MG63 (cell line): ENCODE data around the gene DIS3L2. TPM values are rescaled to one million over a fixed set of nuclear protein-coding genes. Genes with fewer than 3 reads are reported as not detected.

Source experiments
- DNase-seq: peaks from one replicate; pipeline ENCODE4 v3.0.0-alpha.2; 2020
- H3K27me3 ChIP-seq: fragments of 250-450 bp; sonication (Bioruptor Pico); 2 replicates; pipeline ENCODE4 v1.5.1; 2020; ENCODE audit warnings: mild to moderate bottlenecking, moderate library complexity
- H3K36me3 ChIP-seq: fragments of 250-450 bp; sonication (Bioruptor Pico); 2 replicates; pipeline ENCODE4 v1.5.1; 2020; ENCODE audit warnings: mild to moderate bottlenecking, moderate library complexity
- H3K4me3 ChIP-seq: fragments of 250-450 bp; sonication (Bioruptor Pico); 2 replicates; pipeline ENCODE4 v1.5.1; 2020; ENCODE audit warnings: mild to moderate bottlenecking, moderate library complexity
- H3K9me3 ChIP-seq: fragments of 250-450 bp; sonication (Bioruptor Pico); 2 replicates; pipeline ENCODE4 v1.5.1; 2020; ENCODE audit warnings: mild to moderate bottlenecking, moderate library complexity
- total RNA-seq: library from RNA; depleted of rRNA; stranded (reverse); fragments of >200 nt; shearing (Covaris generic); gene quantifications from 2 replicates; pipeline ENCODE4 v1.2.3, GENCODE V29; 2014; ENCODE audit warnings: low replicate concordance

DIS3L2 gene
- total RNA-seq, 1 experiment from 2014 or later = 17.2 TPM

- H3K4me3 ChIP-seq = no peak overlapping the region
- no peaks in the 10 kb centered on the region for H3K36me3 ChIP-seq
- no peaks in the 10 kb centered on the region for H3K27me3 ChIP-seq
- H3K9me3 ChIP-seq = no peaks in the 10 kb centered on the region
- DNase-seq = no peak
These were observed 269.0 kb downstream of the DIS3L2 start for GRCh38 chr2:232230560-232230959.

DNA sequence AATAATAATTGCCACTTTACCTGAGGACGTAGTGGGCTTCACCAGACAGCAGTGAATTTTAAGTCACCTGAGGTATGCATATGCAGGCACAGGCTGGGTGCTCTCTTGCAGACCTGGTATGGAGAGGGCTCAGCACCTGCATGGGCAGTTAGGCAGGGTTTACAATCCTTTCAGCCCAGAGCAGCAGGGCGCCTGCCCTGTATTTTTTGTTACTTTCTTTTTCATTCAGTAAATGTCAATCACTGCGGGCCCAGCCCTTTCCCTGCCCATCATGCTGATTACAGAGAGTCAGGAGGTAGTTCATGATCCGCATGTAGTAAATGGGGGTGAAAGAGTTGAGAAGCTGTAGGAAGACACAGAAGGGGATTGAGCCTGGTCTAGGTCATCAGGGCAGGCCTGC, 270.0 kb downstream of the DIS3L2 start:
- no peaks in the 10 kb centered on the region for H3K27me3 ChIP-seq
- no peak for DNase-seq
- H3K36me3 ChIP-seq = no peaks in the 10 kb centered on the region
- H3K4me3 ChIP-seq = no peak overlapping the region
- no peaks in the 10 kb centered on the region for H3K9me3 ChIP-seq

DNA sequence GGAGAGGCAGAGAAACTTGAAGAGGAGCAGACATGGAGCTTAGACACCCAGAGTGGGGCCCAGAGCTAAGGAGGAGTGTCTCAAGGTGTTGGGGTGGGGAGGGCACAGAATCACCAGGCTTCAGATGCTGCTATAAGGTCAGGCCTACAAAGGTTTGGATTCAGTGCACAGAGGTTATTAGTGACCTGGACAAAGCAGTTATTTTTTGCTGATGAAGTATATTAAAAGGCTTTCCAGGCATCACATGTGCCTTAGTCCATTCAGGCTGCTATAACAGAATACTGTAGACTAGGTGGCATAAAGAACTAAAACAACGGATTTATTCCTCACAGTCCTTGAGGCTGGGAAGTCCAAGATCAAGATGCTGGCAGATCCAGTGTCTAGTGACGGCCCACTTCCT, 271.4 kb downstream of the DIS3L2 start:
- no peaks in the 10 kb centered on the region for H3K27me3 ChIP-seq
- H3K36me3 ChIP-seq = no peaks in the 10 kb centered on the region
- H3K9me3 ChIP-seq = no peaks in the 10 kb centered on the region
- H3K4me3 ChIP-seq = no peak overlapping the region
- no peak for DNase-seq

GRCh38 chr2:232234922-232235615, 273.6 kb downstream of the DIS3L2 start:
- DNase-seq = no peak
- Histone ChIP-seq H3K36me3 (no peaks in the 10 kb centered on the region; the same call in 1 of the 2 replicates), H3K9me3 (no peaks in the 10 kb centered on the region), H3K27me3 (no peaks in the 10 kb centered on the region), H3K4me3 (no peak overlapping the region)

- H3K9me3 ChIP-seq = no peaks in the 10 kb centered on the region
- H3K4me3 ChIP-seq = no peak overlapping the region
- H3K36me3 ChIP-seq = no peaks in the 10 kb centered on the region; the same call in 1 of the 2 replicates
- no peak for DNase-seq
- no peaks in the 10 kb centered on the region for H3K27me3 ChIP-seq
These were observed 274.2 kb downstream of the DIS3L2 start for GRCh38 chr2:232235716-232236115.

GRCh38 chr2:232236200-232236599, 274.7 kb downstream of the DIS3L2 start:
- H3K4me3 ChIP-seq = no peak overlapping the region
- no peak for DNase-seq
- no peaks in the 10 kb centered on the region for H3K9me3 ChIP-seq
- H3K36me3 ChIP-seq = no peaks in the 10 kb centered on the region; the same call in 1 of the 2 replicates
- H3K27me3 ChIP-seq = no peaks in the 10 kb centered on the region

- H3K4me3 ChIP-seq = no peak overlapping the region
- DNase-seq = no peak
- H3K9me3 ChIP-seq = no peaks in the 10 kb centered on the region
- no peaks in the 10 kb centered on the region; the same call in 1 of the 2 replicates for H3K36me3 ChIP-seq
- H3K27me3 ChIP-seq = no peaks in the 10 kb centered on the region
These were observed 276.0 kb downstream of the DIS3L2 start for GRCh38 chr2:232237464-232237863.

DNA sequence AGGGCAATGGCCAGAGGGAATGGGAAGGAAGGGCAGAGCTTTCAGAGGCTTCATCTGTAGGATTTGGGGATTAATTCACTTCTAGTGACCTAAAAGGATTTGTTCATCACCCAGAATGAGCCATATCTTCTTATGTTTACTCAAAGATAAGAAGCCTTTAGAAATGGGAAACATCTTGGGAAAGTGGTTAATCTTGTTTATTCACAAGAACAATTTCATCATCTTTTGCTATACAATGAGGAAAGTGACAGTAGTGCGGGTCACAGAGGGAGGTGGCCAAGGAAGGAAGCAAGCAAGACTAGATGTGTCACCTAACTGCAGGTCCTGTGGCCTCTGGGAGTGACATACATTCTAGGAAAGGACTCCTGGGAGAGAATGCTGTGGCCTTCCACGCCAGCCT, 276.6 kb downstream of the DIS3L2 start:
- DNase-seq = no peak

DNA sequence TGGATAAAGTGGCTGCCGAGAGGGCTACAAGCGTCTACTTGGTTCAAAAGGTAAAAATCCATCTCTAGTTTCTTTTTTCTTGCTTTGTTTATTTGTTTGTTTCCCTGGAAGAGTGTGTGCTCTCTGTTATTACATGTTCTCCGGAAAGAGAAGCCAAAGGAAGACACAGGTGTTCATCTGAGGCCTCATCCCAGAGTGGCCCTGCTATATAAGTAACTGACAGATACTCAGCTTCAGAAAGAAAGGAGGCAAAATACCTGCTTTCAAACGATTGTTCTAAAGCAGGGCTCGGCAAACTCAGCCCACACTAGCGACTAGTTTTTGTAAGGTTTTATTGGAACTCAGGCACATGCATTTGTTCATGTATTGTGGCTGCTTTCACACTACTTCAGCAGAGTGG, 277.1 kb downstream of the DIS3L2 start:
- Histone ChIP-seq H3K27me3 (no peaks in the 10 kb centered on the region), H3K36me3 (no peaks in the 10 kb centered on the region; the same call in 1 of the 2 replicates), H3K4me3 (no peak overlapping the region), H3K9me3 (no peaks in the 10 kb centered on the region)
- DNase-seq = no peak

More for the DNA sequence above, 276.6 kb downstream of the DIS3L2 start:
- no peaks in the 10 kb centered on the region for H3K27me3 ChIP-seq
- no peaks in the 10 kb centered on the region for H3K9me3 ChIP-seq
- H3K4me3 ChIP-seq = no peak overlapping the region
- H3K36me3 ChIP-seq = no peaks in the 10 kb centered on the region; the same call in 1 of the 2 replicates

DNA sequence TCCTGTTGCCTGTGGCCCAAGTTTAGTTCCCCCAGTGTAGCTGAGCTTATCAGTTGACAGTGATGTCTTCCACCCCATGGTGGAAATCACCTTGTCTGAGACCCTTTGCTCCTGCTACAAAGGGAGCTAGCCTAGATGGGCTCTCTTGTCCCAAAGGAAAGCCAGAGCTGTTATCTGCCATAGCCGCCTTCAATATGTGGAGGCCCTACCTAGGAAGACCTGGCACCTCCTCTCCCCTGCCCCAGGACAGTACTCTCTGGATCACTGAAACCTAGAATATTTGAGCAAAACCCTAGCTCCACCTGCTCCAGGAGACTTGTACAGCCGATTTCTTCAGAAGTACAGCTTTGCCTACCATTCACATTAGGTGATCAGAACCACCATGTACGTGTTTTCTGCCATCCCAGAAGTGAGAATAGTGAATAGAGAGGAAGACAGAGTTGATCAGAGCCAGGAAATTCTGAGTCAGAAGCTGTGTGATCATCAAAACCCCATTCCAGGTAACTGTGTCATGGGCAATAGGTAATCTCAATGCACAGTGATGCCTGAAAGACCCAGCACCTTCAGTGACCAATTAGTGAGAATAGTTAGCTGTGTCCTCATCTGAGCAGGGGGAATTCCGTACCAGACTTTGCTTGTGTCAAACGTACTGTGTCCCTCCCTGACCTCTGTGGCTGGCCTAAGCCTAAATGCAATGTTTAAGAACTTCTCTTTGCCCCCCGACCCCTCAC, 278.6 kb downstream of the DIS3L2 start:
- DNase-seq = no peak
- Histone ChIP-seq H3K9me3 (no peaks in the 10 kb centered on the region), H3K36me3 (no peaks in the 10 kb centered on the region; the same call in 1 of the 2 replicates), H3K4me3 (no peak overlapping the region), H3K27me3 (no peaks in the 10 kb centered on the region)

- Histone ChIP-seq H3K27me3 (no peaks in the 10 kb centered on the region), H3K4me3 (no peak overlapping the region), H3K36me3 (no peaks in the 10 kb centered on the region; the same call in 1 of the 2 replicates), H3K9me3 (no peaks in the 10 kb centered on the region)
- no peak for DNase-seq
These were observed 279.4 kb downstream of the DIS3L2 start for GRCh38 chr2:232240906-232241305.

DNA sequence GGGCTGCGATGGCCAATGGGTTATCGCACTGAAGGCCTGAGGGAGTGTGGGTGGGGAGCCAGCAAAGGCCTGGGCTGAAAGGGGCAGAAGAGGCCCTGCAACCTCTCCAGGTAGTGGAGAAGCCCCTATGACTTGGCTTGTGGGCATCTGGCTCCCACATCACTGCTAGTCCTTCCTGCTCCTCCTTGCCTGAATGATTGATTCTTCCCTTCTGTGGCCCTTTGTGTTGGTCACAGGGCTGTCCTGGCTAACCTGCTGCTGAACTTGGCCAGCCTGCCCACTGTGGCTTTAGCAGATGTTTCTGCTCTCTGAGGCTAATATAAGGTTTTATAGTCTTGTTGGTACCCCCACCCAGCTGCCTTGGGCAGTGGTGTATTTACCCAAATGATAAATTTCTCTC, 280.8 kb downstream of the DIS3L2 start:
- H3K4me3 ChIP-seq = no peak overlapping the region
- no peaks in the 10 kb centered on the region for H3K9me3 ChIP-seq
- no peak for DNase-seq
- H3K27me3 ChIP-seq = no peaks in the 10 kb centered on the region
- H3K36me3 ChIP-seq = no peaks in the 10 kb centered on the region; the same call in 1 of the 2 replicates

DNA sequence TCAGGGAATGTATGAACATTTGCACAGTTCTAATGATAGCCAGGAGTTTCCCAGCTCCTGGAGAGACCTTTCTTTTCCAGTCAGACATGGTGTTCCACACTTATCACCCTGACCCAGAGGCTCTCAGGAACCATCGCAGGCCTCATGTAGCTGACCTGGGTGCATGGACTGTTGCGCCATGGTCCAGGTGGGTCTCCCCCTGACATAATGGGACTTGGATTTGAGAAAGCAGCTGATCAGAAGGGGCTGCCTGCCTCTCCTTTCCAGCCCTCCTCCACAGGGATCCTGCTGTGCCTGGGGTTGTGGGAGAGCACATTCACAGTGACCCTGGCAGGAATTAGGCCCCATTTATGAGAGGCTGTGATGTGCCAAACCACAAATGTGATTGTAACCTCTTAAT, 283.6 kb downstream of the DIS3L2 start:
- DNase-seq = no peak
- H3K9me3 ChIP-seq = no peaks in the 10 kb centered on the region
- H3K4me3 ChIP-seq = no peak overlapping the region
- peaks cover 4% of the 10 kb centered on the region for H3K36me3 ChIP-seq
- H3K27me3 ChIP-seq = no peaks in the 10 kb centered on the region

DNA sequence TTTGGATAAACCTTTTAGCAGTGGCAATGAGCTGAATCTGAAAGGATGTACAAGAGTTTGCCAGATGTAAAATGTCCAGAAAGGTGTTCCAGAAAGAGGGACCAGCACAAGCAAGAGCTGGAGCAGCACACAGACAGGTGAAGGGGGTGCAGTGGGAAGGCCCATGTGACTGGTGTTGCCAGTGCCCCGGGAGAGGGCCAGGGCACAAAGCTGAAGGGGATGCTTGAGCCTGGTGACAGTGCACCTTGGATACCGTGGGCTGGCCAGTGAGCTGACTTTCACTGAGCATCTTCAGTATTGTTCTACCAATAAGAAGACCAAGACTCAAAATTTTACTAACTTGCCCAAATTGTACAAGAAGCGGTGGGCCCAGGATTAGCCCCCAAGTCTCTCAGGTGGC, 284.7 kb downstream of the DIS3L2 start:
- Histone ChIP-seq H3K9me3 (no peaks in the 10 kb centered on the region), H3K36me3 (peaks cover 4% of the 10 kb centered on the region), H3K4me3 (no peak overlapping the region), H3K27me3 (no peaks in the 10 kb centered on the region)
- no peak for DNase-seq

DNA sequence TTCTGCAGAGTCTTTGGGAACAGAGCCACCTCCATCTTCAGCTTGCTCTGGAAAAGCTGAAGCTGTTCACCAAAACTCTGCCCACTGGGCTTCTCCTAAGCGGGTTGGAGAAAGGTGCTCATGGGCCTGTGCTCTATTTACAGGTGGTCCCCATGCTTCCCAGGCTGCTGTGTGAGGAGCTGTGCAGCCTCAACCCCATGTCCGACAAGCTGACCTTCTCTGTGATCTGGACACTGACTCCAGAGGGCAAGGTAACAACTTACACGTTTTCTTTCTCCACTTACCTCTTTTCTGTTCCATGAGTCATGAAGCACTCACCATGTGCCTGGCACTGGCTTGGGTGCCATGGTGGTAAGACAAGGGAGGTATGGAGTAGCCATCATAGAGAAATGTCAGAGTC, 287.6 kb downstream of the DIS3L2 start:
- no peak for DNase-seq
- Histone ChIP-seq H3K9me3 (no peaks in the 10 kb centered on the region), H3K27me3 (no peaks in the 10 kb centered on the region), H3K36me3 (peaks cover 4% of the 10 kb centered on the region), H3K4me3 (no peak overlapping the region)

GRCh38 chr2:232250246-232251175, 289.0 kb downstream of the DIS3L2 start:
- Histone ChIP-seq H3K27me3 (no peaks in the 10 kb centered on the region), H3K9me3 (no peaks in the 10 kb centered on the region), H3K36me3 (peaks cover 4% of the 10 kb centered on the region), H3K4me3 (no peak overlapping the region)
- DNase-seq = no peak

DNA sequence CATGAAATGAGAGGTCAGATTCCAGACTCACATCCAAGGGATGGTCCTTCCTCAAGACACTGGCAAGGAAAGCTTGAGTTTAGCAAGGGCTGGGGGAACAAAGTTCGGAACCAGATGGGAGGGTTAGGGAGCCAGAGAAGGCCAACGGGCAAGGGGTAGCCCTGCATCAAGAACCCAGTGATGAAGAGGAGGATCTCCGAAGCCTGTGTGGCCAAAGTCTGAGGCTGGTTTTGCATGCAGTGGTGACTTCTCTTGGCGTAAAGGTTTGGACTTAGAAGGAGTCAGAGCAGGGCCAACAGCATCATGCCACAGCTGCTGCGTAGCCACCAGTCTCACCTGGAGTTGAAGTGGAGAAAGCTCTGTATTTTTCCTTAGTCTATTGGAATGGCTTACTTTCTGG, 293.5 kb downstream of the DIS3L2 start:
- H3K9me3 ChIP-seq = no peaks in the 10 kb centered on the region
- no peaks in the 10 kb centered on the region; the same call in 1 of the 2 replicates for H3K36me3 ChIP-seq
- no peak for DNase-seq
- no peaks in the 10 kb centered on the region for H3K27me3 ChIP-seq
- no peak overlapping the region for H3K4me3 ChIP-seq
